CD14-positive monocyte (primary cell): ENCODE measurements around the gene MED10. TPM values are rescaled to one million over a fixed set of nuclear protein-coding genes. Genes with fewer than 3 reads are reported as not detected.

ENCODE experiments used
- DNase-seq, 3 donors: peaks; one replicate each; pipeline ENCODE4 v3.0.0-alpha.2; 2011 to 2022
- H2AFZ ChIP-seq: 2 replicates; pipeline ENCODE4 v1.6.0; 2012; ENCODE audit warnings: mild to moderate bottlenecking, low read depth, low read length, inconsistent platforms; ENCODE audit not compliant: insufficient read depth, poor library complexity, severe bottlenecking
- H3K27ac ChIP-seq, 2 donors: 1 replicate in 1 of 2; 2 replicates in 1 of 2; pipeline ENCODE4 v1.5.1; 2012 to 2013; ENCODE audit warnings: low read length in 2 of 2, control low read depth in 1 of 2, inconsistent platforms in 1 of 2, low read depth in 1 of 2, mild to moderate bottlenecking in 1 of 2
- H3K27me3 ChIP-seq, 2 donors: one replicate each; pipeline versions ENCODE4 v1.6.0 to v1.6.1; 2011 to 2013; ENCODE audit warnings: low read length in 2 of 2; ENCODE audit not compliant: control insufficient read depth in 2 of 2, insufficient read depth in 2 of 2
- H3K36me3 ChIP-seq, 2 donors: replicated peaks in 1 of 2; 1 replicate in 1 of 2; 2 replicates in 1 of 2; pipeline versions ENCODE4 v1.5.1 to v1.6.1; 2012 to 2013; ENCODE audit warnings: low read length in 2 of 2, control low read depth in 1 of 2, inconsistent platforms in 1 of 2, mild to moderate bottlenecking in 1 of 2; ENCODE audit not compliant: insufficient read depth in 2 of 2, control insufficient read depth in 1 of 2
- H3K4me1 ChIP-seq, 2 donors: 1 replicate in 1 of 2; 2 replicates in 1 of 2; pipeline versions ENCODE4 v1.5.1 to v1.6.1; 2012 to 2013; ENCODE audit warnings: low read length in 2 of 2, control low read depth in 1 of 2, inconsistent platforms in 1 of 2, mild to moderate bottlenecking in 1 of 2, moderate library complexity in 1 of 2; ENCODE audit not compliant: insufficient read depth in 2 of 2, control insufficient read depth in 1 of 2
- H3K4me2 ChIP-seq: replicated peaks from 2 replicates; pipeline ENCODE3; 2012; ENCODE audit warnings: low read length, moderate library complexity, mild to moderate bottlenecking; ENCODE audit not compliant: poor library complexity, severe bottlenecking; ENCODE audit errors: extremely low read depth
- H3K4me3 ChIP-seq, 3 experiments: fragments of 200-600 bp in 1 of 3; sonication (generic) in 1 of 3; replicated peaks in 1 of 3; 1 replicate in 2 of 3; 2 replicates in 1 of 3; pipeline ENCODE4 v1.5.1; 2011 to 2013; ENCODE audit warnings: low read length in 3 of 3, mild to moderate bottlenecking in 3 of 3, control low read depth in 2 of 3, low read depth in 2 of 3, inconsistent platforms in 1 of 3, moderate library complexity in 1 of 3
- H3K79me2 ChIP-seq: 2 replicates; pipeline ENCODE4 v1.6.0; 2012; ENCODE audit warnings: mild to moderate bottlenecking, control low read depth, inconsistent platforms, low read length, moderate library complexity; ENCODE audit not compliant: insufficient read depth
- H3K9ac ChIP-seq: 2 replicates; pipeline ENCODE4 v1.6.0; 2017; ENCODE audit warnings: low read length, mild to moderate bottlenecking; ENCODE audit not compliant: insufficient read depth, poor library complexity, severe bottlenecking
- H3K9me3 ChIP-seq, 2 donors: replicated peaks in 1 of 2; 1 replicate in 1 of 2; 2 replicates in 1 of 2; pipeline versions ENCODE4 v1.5.1 to v1.6.1; 2012 to 2013; ENCODE audit warnings: low read length in 2 of 2, control low read depth in 1 of 2; ENCODE audit not compliant: control insufficient read depth in 1 of 2, insufficient read depth in 1 of 2
- H4K20me1 ChIP-seq: 2 replicates; pipeline ENCODE4 v1.6.0; 2012; ENCODE audit warnings: mild to moderate bottlenecking, low read length, control low read depth, moderate library complexity; ENCODE audit not compliant: insufficient read depth
- H3K27ac Mint-ChIP-seq, 7 donors: one replicate each; pipeline ENCODE4 v1.8.0; 2020; ENCODE audit warnings: mild to moderate bottlenecking in 7 of 7, mixed read lengths in 7 of 7, moderate library complexity in 6 of 7, inconsistent platforms in 2 of 7
- H3K27me3 Mint-ChIP-seq, 3 donors: one replicate each; pipeline ENCODE4 v1.8.0; 2021 to 2022; ENCODE audit warnings: low read depth in 3 of 3, mild to moderate bottlenecking in 3 of 3, mixed read lengths in 3 of 3, moderate library complexity in 3 of 3, inconsistent platforms in 1 of 3
- H3K36me3 Mint-ChIP-seq, 2 donors: one replicate each; pipeline ENCODE4 v1.8.0; 2020; ENCODE audit warnings: mixed read lengths in 2 of 2, inconsistent platforms in 1 of 2, mild to moderate bottlenecking in 1 of 2
- H3K4me1 Mint-ChIP-seq: one replicate; pipeline ENCODE4 v1.8.0; 2020; ENCODE audit warnings: mild to moderate bottlenecking, mixed read lengths
- H3K4me3 Mint-ChIP-seq, 2 donors: one replicate each; pipeline ENCODE4 v1.8.0; 2020; ENCODE audit warnings: mild to moderate bottlenecking in 2 of 2, mixed read lengths in 2 of 2, moderate library complexity in 1 of 2
- H3K9me3 Mint-ChIP-seq, 7 donors: one replicate each; pipeline ENCODE4 v1.8.0; 2020 to 2022; ENCODE audit warnings: mixed read lengths in 7 of 7, mild to moderate bottlenecking in 6 of 7, moderate library complexity in 6 of 7, inconsistent platforms in 2 of 7
- WGBS: methylation state at CpG from one replicate; pipeline ENCODE4 v1.1.5; 2013; ENCODE audit warnings: missing lambda C conversion rate; ENCODE audit not compliant: insufficient coverage; 5-methylcytosine and 5-hydroxymethylcytosine counted together
- intact Hi-C, 2 donors: fragments of 100-400 bp; cut with micrococcal nuclease; formaldehyde crosslinking; loops; one replicate each; pipeline versions ENCODE4 v1.15.0 to v1.15.1; 2023
- polyA plus RNA-seq, 3 donors: library from polyadenylated mRNA; depleted of rRNA in 1 of 3; unstranded in 2 of 3; stranded (reverse) in 1 of 3; fragments of 300-500 nt in 2 of 3; fragments of >200 nt in 1 of 3; fragmentation: Illumina TruSeq in 2 of 3; gene quantifications; 1 replicate in 2 of 3; 2 replicates in 1 of 3; pipeline ENCODE4 v1.2.3, GENCODE V29; 2012 to 2021
- TF ChIP-seq, protein P1 (sequence below): fragments of 200-600 bp; IDR thresholded peaks from one replicate; pipeline ENCODE4 v1.8.0; 2022; ENCODE audit warnings: antibody characterized with exemption, mild to moderate bottlenecking

The MED10 gene
- polyA plus RNA-seq, 3 donors: 27.6 to 47.8 (median 47.3) TPM

DNA sequence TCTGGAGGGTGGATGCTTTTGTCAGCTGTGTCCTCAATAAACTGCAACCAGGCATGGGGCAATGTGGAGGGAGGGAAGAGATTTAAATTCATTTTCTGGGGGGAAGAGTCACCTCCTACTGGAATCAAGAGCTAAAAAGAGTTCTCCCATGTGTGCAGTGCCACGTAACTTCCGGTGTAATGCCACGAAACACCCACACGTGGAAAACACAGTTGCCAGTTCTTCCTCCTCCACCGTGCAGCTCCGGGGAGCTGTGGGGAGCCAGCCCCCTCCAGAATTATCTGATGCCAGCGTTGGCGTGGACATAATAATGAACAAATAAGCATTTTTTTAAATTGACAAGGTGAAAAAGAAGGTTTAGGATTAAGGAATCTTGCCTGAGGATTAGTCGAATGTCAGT lies 32.1 kb upstream of the MED10 start:
- Mint-ChIP-seq H3K9me3 (peaks cover 0 to 4% (median 2%) of the 10 kb centered on the region in 7 donors), H3K27ac (no peak overlapping the region), H3K36me3 (no peaks in the 10 kb centered on the region), H3K4me1 (no peaks in the 10 kb centered on the region), H3K27me3 (peaks cover 0 to 5% (median 0%) of the 10 kb centered on the region in 3 donors), H3K4me3 (no peak overlapping the region)
- H3K9me3 ChIP-seq: no peaks in the 10 kb centered on the region
- H3K27me3 ChIP-seq: no peaks in the 10 kb centered on the region
- DNase-seq: no peak
- H3K4me3 ChIP-seq: no peak overlapping the region
- 86% methylated on average over 4 of the region's 9 CpGs for WGBS
- H4K20me1 ChIP-seq: no peaks in the 10 kb centered on the region
- no peak overlapping the region for H2AFZ ChIP-seq
- no peaks in the 10 kb centered on the region for H3K36me3 ChIP-seq
- H3K4me2 ChIP-seq: no peak overlapping the region
- TF ChIP-seq, protein P1, sequence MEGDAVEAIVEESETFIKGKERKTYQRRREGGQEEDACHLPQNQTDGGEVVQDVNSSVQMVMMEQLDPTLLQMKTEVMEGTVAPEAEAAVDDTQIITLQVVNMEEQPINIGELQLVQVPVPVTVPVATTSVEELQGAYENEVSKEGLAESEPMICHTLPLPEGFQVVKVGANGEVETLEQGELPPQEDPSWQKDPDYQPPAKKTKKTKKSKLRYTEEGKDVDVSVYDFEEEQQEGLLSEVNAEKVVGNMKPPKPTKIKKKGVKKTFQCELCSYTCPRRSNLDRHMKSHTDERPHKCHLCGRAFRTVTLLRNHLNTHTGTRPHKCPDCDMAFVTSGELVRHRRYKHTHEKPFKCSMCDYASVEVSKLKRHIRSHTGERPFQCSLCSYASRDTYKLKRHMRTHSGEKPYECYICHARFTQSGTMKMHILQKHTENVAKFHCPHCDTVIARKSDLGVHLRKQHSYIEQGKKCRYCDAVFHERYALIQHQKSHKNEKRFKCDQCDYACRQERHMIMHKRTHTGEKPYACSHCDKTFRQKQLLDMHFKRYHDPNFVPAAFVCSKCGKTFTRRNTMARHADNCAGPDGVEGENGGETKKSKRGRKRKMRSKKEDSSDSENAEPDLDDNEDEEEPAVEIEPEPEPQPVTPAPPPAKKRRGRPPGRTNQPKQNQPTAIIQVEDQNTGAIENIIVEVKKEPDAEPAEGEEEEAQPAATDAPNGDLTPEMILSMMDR: no peak
- H3K9ac ChIP-seq: no peak overlapping the region
- intact Hi-C loops: no loop called here
- no peaks in the 10 kb centered on the region for H3K79me2 ChIP-seq
- no peak overlapping the region for H3K27ac ChIP-seq
- H3K4me1 ChIP-seq: no peaks in the 10 kb centered on the region

DNA sequence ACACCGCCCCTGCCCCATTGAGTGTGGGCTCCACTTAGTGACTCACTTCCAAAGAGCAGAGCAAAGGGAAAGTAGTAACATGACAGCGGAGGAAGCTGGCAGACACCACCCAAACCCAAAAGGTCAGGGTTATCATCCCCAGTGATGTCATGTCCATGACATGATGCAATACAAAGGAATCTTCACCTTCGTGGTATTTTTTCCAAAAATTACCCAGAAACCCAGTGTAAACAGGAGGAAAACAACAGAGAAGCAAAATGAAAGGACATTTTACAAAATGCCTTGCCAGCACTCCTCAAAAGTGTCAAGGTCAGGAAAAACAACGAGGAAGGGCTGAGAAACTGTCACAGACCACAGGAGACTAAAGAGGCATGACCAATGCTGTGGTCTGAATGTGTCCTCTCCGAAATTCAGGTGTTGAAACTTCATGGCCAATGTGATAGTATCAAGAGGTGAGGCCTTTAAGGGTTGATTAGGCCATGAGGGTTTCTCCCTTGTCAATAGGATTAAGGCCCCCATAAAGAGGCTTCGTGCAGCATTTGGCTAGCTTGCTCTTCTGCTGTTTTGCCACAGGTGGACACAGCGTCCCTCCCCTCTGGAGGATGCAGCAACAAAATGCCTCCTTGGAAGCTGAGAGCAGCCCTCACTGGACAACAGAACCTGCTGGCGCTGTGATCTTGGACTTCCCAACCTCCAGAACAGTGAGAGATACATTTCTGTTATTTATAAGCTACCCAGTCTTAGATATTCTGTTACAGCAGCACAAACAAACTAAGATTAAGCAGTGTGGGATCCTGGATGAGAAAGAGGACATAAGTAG lies 30.5 kb upstream of the MED10 start:
- Histone ChIP-seq H3K27ac (no peak overlapping the region), H3K9me3 (no peaks in the 10 kb centered on the region), H2AFZ (no peak overlapping the region), H3K4me2 (no peak overlapping the region), H3K9ac (no peak overlapping the region), H3K36me3 (no peaks in the 10 kb centered on the region), H4K20me1 (no peaks in the 10 kb centered on the region), H3K4me3 (no peak overlapping the region), H3K4me1 (no peaks in the 10 kb centered on the region), H3K27me3 (no peaks in the 10 kb centered on the region), H3K79me2 (no peaks in the 10 kb centered on the region)
- 89% methylated on average over 5 of the region's 8 CpGs for WGBS
- no peak for DNase-seq
- TF ChIP-seq, protein P1: no peak
- Mint-ChIP-seq H3K27ac (no peak overlapping the region), H3K9me3 (peaks cover 0 to 4% (median 0%) of the 10 kb centered on the region in 7 donors), H3K4me3 (no peak overlapping the region), H3K4me1 (no peaks in the 10 kb centered on the region), H3K27me3 (peaks cover 0 to 11% (median 0%) of the 10 kb centered on the region in 3 donors), H3K36me3 (no peaks in the 10 kb centered on the region)
- intact Hi-C loops: no loop called here
